Measurements from ENCODE around the gene MCM7. TPM values are rescaled to one million over a fixed set of nuclear protein-coding genes. Genes with fewer than 3 reads are reported as not detected.

Gene MCM7
- total and polyA plus RNA-seq, 4 experiments from 2014 or later: 26.9 to 173 (median 97.2) TPM

- DNase-seq: no peak
- Histone ChIP-seq H3K4me3 (ENCODE audit: low read length in 2 of 2) (no peak overlapping the region), H3K27ac (ENCODE audit: low read depth, low read length) (no peak overlapping the region), H3K27me3 (ENCODE audit: insufficient read depth, low read length) (no peaks in the 10 kb centered on the region), H3K9me3 (ENCODE audit: control insufficient read depth in 1 of 2, low read length in 2 of 2) (no peaks in the 10 kb centered on the region), H3K36me3 (ENCODE audit: insufficient read depth, low read length) (peaks cover 49% of the 10 kb centered on the region), H3K4me1 (ENCODE audit: insufficient read depth, low read length) (peaks cover 17% of the 10 kb centered on the region)
- Mint-ChIP-seq H3K27me3 (no peaks in the 10 kb centered on the region), H3K4me1 (peaks cover 19 to 40% (median 30%) of the 10 kb centered on the region in 4 donors), H3K36me3 (peaks cover 58 to 59% of the 10 kb centered on the region in 2 donors), H3K9me3 (peaks cover 0 to 9% (median 5%) of the 10 kb centered on the region in 8 donors), H3K27ac (peak overlapping the region in 1 of 7 donors; percentile 75), H3K4me3 (peak overlapping the region in 1 of 8 donors; percentile 49)
- ChIA-PET CTCF (ENCODE audit: partially characterized antibody) (no interaction called here), POLR2A (ENCODE audit: partially characterized antibody) (no interaction called here)
- intact Hi-C loops (cut with micrococcal nuclease): no loop called here
These were observed 24.0 kb downstream of the MCM7 start for GRCh38 chr7:100077205-100077604.

GRCh38 chr7:100075418-100075817 is 25.8 kb downstream of the MCM7 start:
- Histone ChIP-seq H3K4me3 (ENCODE audit: low read length in 2 of 2) (no peak overlapping the region), H3K4me1 (ENCODE audit: insufficient read depth, low read length) (peaks cover 6% of the 10 kb centered on the region), H3K27ac (ENCODE audit: low read depth, low read length) (no peak overlapping the region), H3K9me3 (ENCODE audit: control insufficient read depth in 1 of 2, low read length in 2 of 2) (peaks cover 5 to 18% of the 10 kb centered on the region in 2 donors), H3K36me3 (ENCODE audit: insufficient read depth, low read length) (peaks cover 63% of the 10 kb centered on the region), H3K27me3 (ENCODE audit: insufficient read depth, low read length) (no peaks in the 10 kb centered on the region)
- Mint-ChIP-seq H3K9me3 (peaks cover 0 to 27% (median 23%) of the 10 kb centered on the region in 8 donors), H3K4me1 (peaks cover 12 to 24% (median 16%) of the 10 kb centered on the region in 4 donors), H3K27me3 (no peaks in the 10 kb centered on the region), H3K4me3 (no peak overlapping the region), H3K36me3 (peaks cover 68 to 76% of the 10 kb centered on the region in 2 donors), H3K27ac (no peak overlapping the region)
- CTCF ChIA-PET (ENCODE audit: partially characterized antibody): no interaction called here
- intact Hi-C loops (cut with micrococcal nuclease): no loop called here
- DNase-seq: no peak
- POLR2A ChIA-PET (ENCODE audit: partially characterized antibody): interaction anchor here (1.2 kb wide), 1 partner anchor 10 kb away, joined by 5 read pairs; no protein-coding TSS in a partner anchor

- intact Hi-C loops (cut with micrococcal nuclease): no loop called here
- H3K36me3 Mint-ChIP-seq: peaks cover 72 to 82% of the 10 kb centered on the region in 2 donors
- H3K9me3 Mint-ChIP-seq: peaks cover 0 to 31% (median 28%) of the 10 kb centered on the region in 8 donors
- Histone ChIP-seq H3K36me3 (ENCODE audit: insufficient read depth, low read length) (peaks cover 61% of the 10 kb centered on the region), H3K9me3 (ENCODE audit: control insufficient read depth in 1 of 2, low read length in 2 of 2) (peaks cover 10 to 22% of the 10 kb centered on the region in 2 donors), H3K4me3 (ENCODE audit: low read length in 2 of 2) (no peak overlapping the region), H3K4me1 (ENCODE audit: insufficient read depth, low read length) (peaks cover under 1% of the 10 kb centered on the region), H3K27me3 (ENCODE audit: insufficient read depth, low read length) (no peaks in the 10 kb centered on the region), H3K27ac (ENCODE audit: low read depth, low read length) (no peak overlapping the region)
- H3K27ac Mint-ChIP-seq: no peak overlapping the region
- no peaks in the 10 kb centered on the region for H3K27me3 Mint-ChIP-seq
- peaks cover 8 to 19% (median 12%) of the 10 kb centered on the region in 4 donors for H3K4me1 Mint-ChIP-seq
- H3K4me3 Mint-ChIP-seq: peak overlapping the region in 1 of 8 donors; percentile 72
- DNase-seq: no peak
- CTCF ChIA-PET (ENCODE audit: partially characterized antibody): no interaction called here
- POLR2A ChIA-PET (ENCODE audit: partially characterized antibody): interaction anchor here (1.2 kb wide), 1 partner anchor 10 kb away, joined by 5 read pairs; no protein-coding TSS in a partner anchor
These were observed 26.4 kb downstream of the MCM7 start for GRCh38 chr7:100074841-100075240.

GRCh38 chr7:100072462-100072861 is 28.7 kb downstream of the MCM7 start:
- H3K36me3 ChIP-seq (ENCODE audit: insufficient read depth, low read length): peaks cover 61% of the 10 kb centered on the region
- peaks cover 10 to 22% of the 10 kb centered on the region in 2 donors for H3K9me3 ChIP-seq (ENCODE audit: control insufficient read depth in 1 of 2, low read length in 2 of 2)
- intact Hi-C loops (cut with micrococcal nuclease): no loop called here
- Mint-ChIP-seq H3K36me3 (peaks cover 72 to 79% of the 10 kb centered on the region in 2 donors), H3K4me1 (peaks cover 4% of the 10 kb centered on the region in 4 donors), H3K4me3 (no peak overlapping the region), H3K27ac (no peak overlapping the region), H3K9me3 (peaks cover 0 to 31% (median 28%) of the 10 kb centered on the region in 8 donors), H3K27me3 (no peaks in the 10 kb centered on the region)
- H3K27me3 ChIP-seq (ENCODE audit: insufficient read depth, low read length): no peaks in the 10 kb centered on the region
- H3K4me3 ChIP-seq (ENCODE audit: low read length in 2 of 2): no peak overlapping the region
- H3K4me1 ChIP-seq (ENCODE audit: insufficient read depth, low read length): no peaks in the 10 kb centered on the region
- no peak overlapping the region for H3K27ac ChIP-seq (ENCODE audit: low read depth, low read length)
- CTCF ChIA-PET (ENCODE audit: partially characterized antibody): no interaction called here
- no peak for DNase-seq
- POLR2A ChIA-PET (ENCODE audit: partially characterized antibody): interaction anchor here (0.8 kb wide), 1 partner anchor 28 kb away, joined by 3 read pairs; no protein-coding TSS in a partner anchor

GRCh38 chr7:100071018-100071723 is 30.0 kb downstream of the MCM7 start:
- ChIA-PET CTCF (ENCODE audit: partially characterized antibody) (interaction anchor here (0.6 to 1.4 kb wide), 6 partner anchors 15 to 379 kb away, joined by 3 read pairs; partner anchors contain the start of gene GJC3), POLR2A (ENCODE audit: partially characterized antibody) (interaction anchor here (1.0 to 1.6 kb wide), 2 partner anchors 9 to 21 kb away, joined by 3 to 4 read pairs; partner anchors contain the start of gene ZSCAN21)
- Histone ChIP-seq H3K27ac (ENCODE audit: low read depth, low read length) (no peak overlapping the region), H3K4me1 (ENCODE audit: insufficient read depth, low read length) (no peaks in the 10 kb centered on the region), H3K9me3 (ENCODE audit: control insufficient read depth in 1 of 2, low read length in 2 of 2) (peaks cover 10 to 22% of the 10 kb centered on the region in 2 donors), H3K4me3 (ENCODE audit: low read length in 2 of 2) (no peak overlapping the region), H3K36me3 (ENCODE audit: insufficient read depth, low read length) (peaks cover 50% of the 10 kb centered on the region), H3K27me3 (ENCODE audit: insufficient read depth, low read length) (no peaks in the 10 kb centered on the region)
- Mint-ChIP-seq H3K4me3 (no peak overlapping the region), H3K4me1 (peaks cover 0 to 2% (median 0%) of the 10 kb centered on the region in 4 donors), H3K27me3 (no peaks in the 10 kb centered on the region), H3K9me3 (peaks cover 0 to 31% (median 28%) of the 10 kb centered on the region in 8 donors), H3K27ac (no peak overlapping the region), H3K36me3 (peaks cover 61 to 73% of the 10 kb centered on the region in 2 donors)
- intact Hi-C loops (cut with micrococcal nuclease): no loop called here
- DNase-seq: no peak

- H3K4me3 Mint-ChIP-seq: no peak overlapping the region
- no peak overlapping the region for H3K27ac Mint-ChIP-seq
- no peak overlapping the region for H3K4me3 ChIP-seq (ENCODE audit: low read length in 2 of 2)
- no peaks in the 10 kb centered on the region for H3K27me3 ChIP-seq (ENCODE audit: insufficient read depth, low read length)
- H3K9me3 Mint-ChIP-seq: peaks cover 0 to 31% (median 28%) of the 10 kb centered on the region in 8 donors
- peaks cover 58 to 62% of the 10 kb centered on the region in 2 donors for H3K36me3 Mint-ChIP-seq
- H3K27ac ChIP-seq (ENCODE audit: low read depth, low read length): no peak overlapping the region
- H3K9me3 ChIP-seq (ENCODE audit: control insufficient read depth in 1 of 2, low read length in 2 of 2): peaks cover 10 to 22% of the 10 kb centered on the region in 2 donors
- H3K4me1 Mint-ChIP-seq: peaks cover 0 to 2% (median 0%) of the 10 kb centered on the region in 4 donors
- H3K4me1 ChIP-seq (ENCODE audit: insufficient read depth, low read length): no peaks in the 10 kb centered on the region
- peaks cover 38% of the 10 kb centered on the region for H3K36me3 ChIP-seq (ENCODE audit: insufficient read depth, low read length)
- POLR2A ChIA-PET (ENCODE audit: partially characterized antibody): interaction anchor here (1.6 kb wide), 1 partner anchor 20 kb away, joined by 4 read pairs; the partner anchor contains the start of gene ZSCAN21
- CTCF ChIA-PET (ENCODE audit: partially characterized antibody): interaction anchor here (0.7 to 1.4 kb wide), 4 partner anchors 80 to 156 kb away, joined by 3 read pairs; partner anchors contain the start of gene GJC3
- intact Hi-C loops (cut with micrococcal nuclease): no loop called here
- H3K27me3 Mint-ChIP-seq: no peaks in the 10 kb centered on the region
- no peak for DNase-seq
These were observed 31.2 kb downstream of the MCM7 start for GRCh38 chr7:100069991-100070390.

GRCh38 chr7:100066953-100067352 is 34.2 kb downstream of the MCM7 start:
- ChIA-PET POLR2A (ENCODE audit: partially characterized antibody) (interaction anchor here (0.6 to 1.5 kb wide), 3 partner anchors 21 to 99 kb away, joined by 3 to 5 read pairs (median 5); partner anchors contain the start of gene ZKSCAN1), CTCF (ENCODE audit: partially characterized antibody) (interaction anchor here (1.6 kb wide), 1 partner anchor 75 kb away, joined by 4 read pairs; no protein-coding TSS in a partner anchor)
- Mint-ChIP-seq H3K27ac (no peak overlapping the region), H3K4me1 (peaks cover 0 to 2% (median 0%) of the 10 kb centered on the region in 4 donors), H3K27me3 (no peaks in the 10 kb centered on the region), H3K36me3 (peaks cover 40 to 52% of the 10 kb centered on the region in 2 donors), H3K4me3 (no peak overlapping the region), H3K9me3 (peaks cover 0 to 21% (median 18%) of the 10 kb centered on the region in 8 donors)
- H3K27ac ChIP-seq (ENCODE audit: low read depth, low read length): no peak overlapping the region
- H3K36me3 ChIP-seq (ENCODE audit: insufficient read depth, low read length): peaks cover 22% of the 10 kb centered on the region
- H3K9me3 ChIP-seq (ENCODE audit: control insufficient read depth in 1 of 2, low read length in 2 of 2): peaks cover 10 to 19% of the 10 kb centered on the region in 2 donors
- no peaks in the 10 kb centered on the region for H3K27me3 ChIP-seq (ENCODE audit: insufficient read depth, low read length)
- H3K4me3 ChIP-seq (ENCODE audit: low read length in 2 of 2): no peak overlapping the region
- no peaks in the 10 kb centered on the region for H3K4me1 ChIP-seq (ENCODE audit: insufficient read depth, low read length)
- intact Hi-C loops (cut with micrococcal nuclease): no loop called here
- DNase-seq: no peak
